ENCODE data around the gene DUSP14. TPM values are rescaled to one million over a fixed set of nuclear protein-coding genes. Genes with fewer than 3 reads are reported as not detected.

Gene DUSP14
- total RNA-seq, 8 experiments from 2014 or later = 7.6 to 42.6 (median 22.3) TPM

DNA sequence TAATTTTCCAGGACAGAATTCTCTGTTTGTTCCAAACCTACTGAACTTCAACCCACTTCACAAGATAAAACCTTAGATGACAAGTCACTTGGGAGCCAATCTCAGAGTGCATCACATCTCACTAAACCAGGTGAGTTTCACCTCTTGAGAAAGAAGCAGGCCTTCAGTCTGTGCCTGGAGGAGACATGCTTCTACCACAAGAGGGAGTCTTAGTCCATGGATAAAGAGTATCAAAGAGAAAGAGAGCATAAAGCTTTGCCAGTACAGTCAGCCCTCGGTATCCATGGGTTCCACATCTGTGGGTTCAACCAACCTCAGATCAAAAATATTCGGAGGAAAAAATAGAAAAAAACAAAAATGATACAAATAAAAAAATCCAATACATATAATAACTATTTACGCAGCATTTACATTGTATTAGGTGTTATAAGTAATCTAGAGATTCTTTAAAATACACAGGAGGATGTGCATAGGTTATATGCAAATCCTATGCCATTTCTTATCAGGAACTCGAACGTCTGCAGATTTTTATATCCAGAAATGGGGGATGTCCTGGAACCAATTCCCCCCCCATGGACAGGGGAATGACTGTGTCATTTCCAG, 37.7 kb downstream of the DUSP14 start:
- Histone ChIP-seq H3K4me1 (replicated peaks in 1 of 2) (no peaks in the 10 kb centered on the region), H3K27ac (no peak overlapping the region), H3K4me3 (no peak overlapping the region)
- ATAC-seq (replicated peaks in 6 of 8) = peak in 7 of 8 experiments; percentile 37 to 93 (median 79)
- in situ Hi-C loops (cut with MboI; ENCODE audit: low pct_unique_long_range_greater_than_20kb in 2 of 9, low sequenced_read_pairs in 9 of 9, unreplicated experiment in 9 of 9) = no loop called here
- 24 to 100% (median 65%) methylated on average over 1 to 5 of the region's 5 CpGs; no CpG with 5 or more reads in 1 of the 10 experiments for WGBS, 10 experiments

DNA sequence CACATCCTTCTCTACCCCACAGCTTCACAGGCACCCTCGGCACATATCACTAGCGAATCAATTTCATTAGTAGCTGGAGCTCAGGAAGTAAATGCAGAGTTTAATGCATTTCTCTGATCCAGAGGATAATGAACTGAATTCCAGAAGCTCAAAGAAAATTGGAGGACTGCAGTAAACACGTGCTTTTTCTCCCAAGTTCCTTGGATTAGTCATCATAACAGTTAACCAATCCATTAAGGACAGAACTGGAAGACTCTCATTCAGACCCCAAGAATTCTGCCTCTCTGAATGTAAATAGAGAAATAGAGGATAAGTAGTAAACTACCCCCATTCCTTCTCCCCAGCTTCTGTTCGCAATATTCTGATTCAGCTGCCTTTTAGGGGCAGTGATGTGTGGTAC, 40.7 kb downstream of the DUSP14 start:
- no peak for ATAC-seq (replicated peaks in 6 of 8)
- WGBS, 10 experiments = 17 to 97% (median 78%) methylated on average over 1 to 4 of the region's 4 CpGs; no CpG with 5 or more reads in 2 of the 10 experiments
- Histone ChIP-seq H3K4me1 (replicated peaks in 1 of 2) (no peaks in the 10 kb centered on the region), H3K27ac (no peak overlapping the region), H3K4me3 (no peak overlapping the region)
- in situ Hi-C loops (cut with MboI; ENCODE audit: low pct_unique_long_range_greater_than_20kb in 2 of 9, low sequenced_read_pairs in 9 of 9, unreplicated experiment in 9 of 9) = no loop called here

DNA sequence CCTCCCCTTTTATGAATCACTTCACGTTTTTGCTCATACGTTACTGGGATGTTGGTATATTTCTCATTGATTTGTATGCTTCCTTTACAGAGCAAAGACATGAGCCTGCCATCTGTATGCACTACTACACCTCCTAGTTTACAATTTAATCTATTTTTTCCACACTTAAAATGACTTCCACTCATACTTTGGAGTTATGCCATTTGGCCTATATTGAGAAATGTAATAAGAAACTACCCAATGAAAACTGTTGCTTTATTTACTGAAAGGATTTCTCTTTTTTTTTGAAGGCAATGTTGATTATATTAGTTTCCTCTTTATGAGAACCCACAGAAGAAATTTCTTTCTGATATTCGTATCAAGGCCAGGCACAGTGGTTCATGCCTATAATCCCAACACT, 43.1 kb downstream of the DUSP14 start:
- Histone ChIP-seq H3K4me1 (replicated peaks in 1 of 2) (no peaks in the 10 kb centered on the region), H3K27ac (no peak overlapping the region), H3K4me3 (no peak overlapping the region)
- WGBS, 10 experiments = 56 to 100% (median 85%) methylated on average over 1 to 3 of the region's 3 CpGs; no CpG with 5 or more reads in 2 of the 10 experiments
- in situ Hi-C loops (cut with MboI; ENCODE audit: low pct_unique_long_range_greater_than_20kb in 2 of 9, low sequenced_read_pairs in 9 of 9, unreplicated experiment in 9 of 9) = no loop called here
- ATAC-seq (replicated peaks in 6 of 8) = no peak

DNA sequence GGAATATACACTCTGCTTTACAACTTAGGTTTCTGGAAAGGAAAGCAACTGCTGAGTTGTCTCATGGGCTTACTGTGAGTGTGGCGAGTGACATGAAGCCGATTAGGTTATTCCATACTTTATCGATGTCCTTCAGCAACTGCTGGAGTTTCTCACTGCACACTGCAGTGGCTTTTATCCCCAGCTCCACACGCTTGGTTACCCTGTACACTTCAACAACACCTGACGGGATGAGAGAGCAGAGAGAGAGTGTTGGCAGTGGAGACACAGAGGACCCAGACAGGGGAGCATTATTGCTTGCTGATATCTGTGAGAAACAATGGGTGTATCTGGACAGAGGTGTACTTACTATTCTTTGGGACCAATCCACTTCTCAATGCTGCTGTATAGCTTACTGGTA, 46.2 kb downstream of the DUSP14 start:
- in situ Hi-C loops (cut with MboI; ENCODE audit: low pct_unique_long_range_greater_than_20kb in 2 of 9, low sequenced_read_pairs in 9 of 9, unreplicated experiment in 9 of 9) = no loop called here
- no peak for ATAC-seq (replicated peaks in 6 of 8)
- Histone ChIP-seq H3K4me1 (replicated peaks in 1 of 2) (no peaks in the 10 kb centered on the region), H3K4me3 (no peak overlapping the region), H3K27ac (no peak overlapping the region)
- 80 to 100% (median 98%) methylated on average over 1 to 4 of the region's 5 CpGs; no CpG with 5 or more reads in 4 of the 10 experiments for WGBS, 10 experiments

DNA sequence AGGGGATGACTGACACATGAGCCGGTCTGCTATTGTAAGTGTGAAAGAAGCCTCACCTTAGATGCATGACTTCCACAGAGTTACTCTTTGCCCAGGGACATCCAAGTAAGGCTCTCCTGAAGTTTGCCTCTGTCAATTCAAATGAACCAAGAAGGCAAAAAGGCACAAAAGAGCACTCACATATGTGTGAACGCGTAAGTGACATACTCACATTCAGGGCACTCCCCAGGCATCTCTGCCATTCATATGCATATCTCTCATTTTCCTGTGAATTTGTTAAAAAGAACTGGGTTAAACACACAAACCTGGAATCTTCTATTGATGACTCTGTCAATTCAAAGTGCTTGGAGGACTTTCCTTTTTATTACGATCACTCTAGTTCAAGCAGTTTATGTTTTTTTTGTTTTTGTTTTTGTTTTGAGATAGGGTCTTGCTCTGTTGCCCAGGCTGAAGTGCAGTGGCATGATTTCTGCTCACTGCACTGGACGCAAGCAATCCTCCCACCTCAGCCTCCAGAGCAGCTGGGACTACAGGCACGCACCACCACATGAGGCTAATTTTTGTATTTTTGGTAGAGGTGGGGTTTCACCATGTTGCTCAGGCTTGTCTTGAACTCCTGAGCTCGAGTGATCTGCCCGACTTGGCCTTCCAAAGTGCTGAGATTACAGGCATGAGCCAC, 49.4 kb downstream of the DUSP14 start:
- in situ Hi-C loops (cut with MboI; ENCODE audit: low pct_unique_long_range_greater_than_20kb in 2 of 9, low sequenced_read_pairs in 9 of 9, unreplicated experiment in 9 of 9) = no loop called here
- no peak for ATAC-seq (replicated peaks in 6 of 8)
- 76 to 100% (median 95%) methylated on average over 1 to 7 of the region's 8 CpGs; no CpG with 5 or more reads in 1 of the 10 experiments for WGBS, 10 experiments
- H3K4me1 ChIP-seq (replicated peaks in 1 of 2) = peaks cover 9 to 10% of the 10 kb centered on the region in 2 donors
- no peak overlapping the region for H3K4me3 ChIP-seq
- no peak overlapping the region for H3K27ac ChIP-seq

DNA sequence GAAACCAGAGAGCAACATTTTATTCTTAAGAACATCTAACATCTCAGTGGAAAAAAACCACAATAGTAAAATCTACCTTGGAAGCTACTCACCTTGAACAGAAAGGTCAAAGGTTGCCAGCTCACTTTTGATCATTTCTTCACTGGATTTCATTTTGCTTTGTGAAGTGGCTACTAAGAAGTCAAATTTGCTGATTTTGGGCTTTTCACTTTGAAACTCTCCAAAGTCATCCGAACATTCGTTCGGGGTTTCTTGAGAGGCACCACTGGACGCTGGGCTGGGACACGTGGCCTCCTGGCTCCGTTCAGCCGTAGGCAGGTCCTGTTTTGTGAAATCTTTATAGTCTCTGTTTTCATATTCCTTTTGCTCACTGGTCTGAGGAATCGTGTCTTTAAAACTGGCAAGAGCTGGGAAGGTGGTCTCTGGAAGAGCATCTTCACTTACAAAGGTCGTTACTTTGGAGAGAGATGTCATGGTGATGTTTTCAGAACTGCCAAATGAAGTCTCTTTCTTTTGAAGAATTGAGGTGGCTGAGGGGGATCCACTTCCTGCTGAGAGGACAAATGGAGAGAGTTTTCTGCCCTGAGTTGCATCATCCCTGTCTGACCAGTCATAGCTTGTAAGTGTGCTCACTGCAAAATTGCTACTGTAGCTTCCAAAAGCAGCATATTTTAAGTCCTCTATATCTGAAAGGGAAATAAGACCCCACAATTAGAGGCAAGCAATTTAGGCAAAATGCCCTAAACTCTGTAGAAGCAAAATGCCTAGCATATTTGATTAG, 52.4 kb downstream of the DUSP14 start:
- 20 to 100% (median 89%) methylated on average over 1 to 9 of the region's 9 CpGs for WGBS, 10 experiments
- in situ Hi-C loops (cut with MboI; ENCODE audit: low pct_unique_long_range_greater_than_20kb in 2 of 9, low sequenced_read_pairs in 9 of 9, unreplicated experiment in 9 of 9) = no loop called here
- peak in 5 of 8 experiments; percentile 49 to 95 (median 82) for ATAC-seq (replicated peaks in 6 of 8)
- no peak overlapping the region for H3K4me3 ChIP-seq
- peaks cover 9 to 10% of the 10 kb centered on the region in 2 donors for H3K4me1 ChIP-seq (replicated peaks in 1 of 2)
- peak overlapping the region; percentile 18 to 57 for H3K27ac ChIP-seq

DNA sequence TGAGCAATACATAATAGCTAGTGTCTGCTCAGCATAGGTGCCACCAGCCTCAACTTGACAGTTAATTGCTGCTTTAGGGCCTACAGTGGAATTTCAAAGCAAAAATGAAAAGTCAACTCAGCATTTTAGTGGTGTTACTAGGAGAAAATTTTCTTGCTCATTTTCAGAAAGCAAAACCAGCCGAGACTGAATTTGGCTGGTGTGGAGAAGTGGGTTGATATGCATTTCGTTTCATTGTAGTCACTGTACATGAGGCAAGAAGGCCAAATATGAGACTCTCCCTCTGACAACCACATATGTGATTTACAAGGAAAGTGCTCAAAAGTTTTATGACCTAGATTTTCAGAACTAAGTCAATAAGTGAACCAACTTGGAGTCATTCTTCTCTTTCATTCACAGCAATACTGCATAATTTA, 54.0 kb downstream of the DUSP14 start:
- in situ Hi-C loops (cut with MboI; ENCODE audit: low pct_unique_long_range_greater_than_20kb in 2 of 9, low sequenced_read_pairs in 9 of 9, unreplicated experiment in 9 of 9) = no loop called here
- 63 to 100% (median 100%) methylated on average over 1 to 2 of the region's 2 CpGs; no CpG with 5 or more reads in 1 of the 10 experiments for WGBS, 10 experiments

DNA sequence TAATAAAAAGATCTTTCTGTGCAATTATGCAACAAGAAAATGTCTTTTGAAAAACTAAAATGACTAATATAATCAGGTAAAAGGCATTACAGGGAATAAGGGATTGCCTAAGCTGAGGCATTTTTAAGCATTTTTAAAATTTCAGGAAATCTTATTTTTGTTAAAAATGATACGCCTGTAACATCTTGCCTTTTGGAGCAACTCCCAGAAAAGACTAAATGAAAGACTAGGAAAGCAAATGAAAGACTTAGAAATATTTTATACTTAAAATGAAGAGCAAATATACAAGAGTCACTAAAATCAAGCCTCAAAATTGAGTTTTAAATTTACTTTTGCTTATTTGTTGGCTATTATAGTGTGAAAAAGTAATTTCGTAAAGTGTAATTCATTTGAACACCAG, 55.8 kb downstream of the DUSP14 start:
- in situ Hi-C loops (cut with MboI; ENCODE audit: low pct_unique_long_range_greater_than_20kb in 2 of 9, low sequenced_read_pairs in 9 of 9, unreplicated experiment in 9 of 9) = no loop called here
- no peak overlapping the region for H3K27ac ChIP-seq
- 89 to 100% (median 94%) methylated on average over 1 to 2 of the region's 2 CpGs; no CpG with 5 or more reads in 1 of the 10 experiments for WGBS, 10 experiments
- H3K4me1 ChIP-seq (replicated peaks in 1 of 2) = peaks cover 10 to 11% of the 10 kb centered on the region in 2 donors
- H3K4me3 ChIP-seq = no peak overlapping the region
- ATAC-seq (replicated peaks in 6 of 8) = no peak

More for the DNA sequence above, 54.0 kb downstream of the DUSP14 start:
- Histone ChIP-seq H3K4me3 (no peak overlapping the region), H3K4me1 (replicated peaks in 1 of 2) (peaks cover 9 to 10% of the 10 kb centered on the region in 2 donors), H3K27ac (no peak overlapping the region)
- ATAC-seq (replicated peaks in 6 of 8) = no peak

DNA sequence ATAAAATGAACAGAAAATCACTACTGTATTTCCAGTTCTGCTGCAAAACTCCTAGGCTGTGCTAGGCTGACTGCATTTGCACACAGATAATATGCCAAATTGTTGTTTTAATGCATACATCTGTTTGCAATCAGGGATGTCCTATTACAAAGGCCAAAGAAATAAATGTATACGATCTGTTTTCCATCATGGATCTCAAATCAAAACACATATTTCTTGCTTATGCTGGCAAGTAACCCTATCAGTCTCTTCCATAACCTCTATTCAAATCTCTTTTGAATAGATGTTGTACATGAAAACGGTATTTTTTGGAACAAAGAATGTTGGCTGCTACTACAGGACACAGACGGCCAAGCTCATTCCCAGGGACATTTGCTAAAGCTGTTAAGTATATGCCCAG, 56.6 kb downstream of the DUSP14 start:
- Histone ChIP-seq H3K27ac (no peak overlapping the region), H3K4me3 (no peak overlapping the region), H3K4me1 (replicated peaks in 1 of 2) (peaks cover 11 to 16% of the 10 kb centered on the region in 2 donors)
- peak in 2 of 8 experiments; percentile 18 to 49 for ATAC-seq (replicated peaks in 6 of 8)
- WGBS, 10 experiments = 10 to 100% (median 81%) methylated on average over 1 to 3 of the region's 3 CpGs; no CpG with 5 or more reads in 1 of the 10 experiments
- in situ Hi-C loops (cut with MboI; ENCODE audit: low pct_unique_long_range_greater_than_20kb in 2 of 9, low sequenced_read_pairs in 9 of 9, unreplicated experiment in 9 of 9) = no loop called here

DNA sequence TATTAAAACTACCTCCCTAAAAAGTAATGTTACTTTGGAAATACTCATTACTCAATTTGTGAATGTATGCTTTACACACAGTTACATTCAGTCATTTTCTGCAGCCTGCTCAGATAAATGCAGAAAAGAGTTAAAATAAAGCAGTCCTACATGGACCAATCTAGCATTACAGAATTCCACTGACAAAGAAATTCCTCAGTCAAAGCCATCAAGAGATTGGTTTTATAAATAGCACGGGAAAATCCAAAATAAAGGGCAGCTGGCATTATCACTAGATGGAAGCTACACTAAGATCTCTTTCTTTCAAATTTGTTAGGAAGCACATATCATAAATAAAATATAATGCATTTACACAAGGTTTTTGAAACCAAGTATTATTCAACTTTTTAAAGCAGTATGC, 58.3 kb downstream of the DUSP14 start:
- WGBS, 10 experiments = 57 to 92% (median 84%) methylated on average over 1 of the region's 1 CpG; no CpG with 5 or more reads in 4 of the 10 experiments
- no peak overlapping the region for H3K27ac ChIP-seq
- peaks cover 2 to 7% of the 10 kb centered on the region in 2 donors for H3K4me1 ChIP-seq (replicated peaks in 1 of 2)
- no peak overlapping the region for H3K4me3 ChIP-seq
- in situ Hi-C loops (cut with MboI; ENCODE audit: low pct_unique_long_range_greater_than_20kb in 2 of 9, low sequenced_read_pairs in 9 of 9, unreplicated experiment in 9 of 9) = no loop called here
- no peak for ATAC-seq (replicated peaks in 6 of 8)

DNA sequence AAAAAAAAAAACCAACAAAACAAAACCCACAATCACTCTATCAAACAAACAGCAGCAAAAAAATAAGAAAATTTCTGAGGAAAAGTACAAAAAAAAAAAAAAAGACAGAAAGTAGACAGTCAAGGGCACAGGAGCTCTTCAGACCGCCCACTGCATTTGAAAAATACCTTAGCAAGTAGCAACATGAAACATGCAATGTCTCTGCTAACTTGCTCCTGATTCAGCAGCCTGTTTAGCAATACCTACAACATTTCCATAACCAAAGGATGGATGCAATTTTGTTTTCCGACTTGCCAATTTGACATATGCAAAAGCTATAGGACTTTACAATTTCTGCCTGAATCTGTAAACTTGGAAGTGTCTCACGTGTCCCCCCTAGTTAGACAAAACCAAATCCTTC, 62.1 kb downstream of the DUSP14 start:
- 33 to 100% (median 69%) methylated on average over 1 to 3 of the region's 3 CpGs for WGBS, 10 experiments
- peak in 1 of 8 experiments; percentile 41 for ATAC-seq (replicated peaks in 6 of 8)
- in situ Hi-C loops (cut with MboI; ENCODE audit: low pct_unique_long_range_greater_than_20kb in 2 of 9, low sequenced_read_pairs in 9 of 9, unreplicated experiment in 9 of 9) = no loop called here
- Histone ChIP-seq H3K27ac (no peak overlapping the region), H3K4me1 (replicated peaks in 1 of 2) (peaks cover 2 to 7% of the 10 kb centered on the region in 2 donors), H3K4me3 (no peak overlapping the region)

DNA sequence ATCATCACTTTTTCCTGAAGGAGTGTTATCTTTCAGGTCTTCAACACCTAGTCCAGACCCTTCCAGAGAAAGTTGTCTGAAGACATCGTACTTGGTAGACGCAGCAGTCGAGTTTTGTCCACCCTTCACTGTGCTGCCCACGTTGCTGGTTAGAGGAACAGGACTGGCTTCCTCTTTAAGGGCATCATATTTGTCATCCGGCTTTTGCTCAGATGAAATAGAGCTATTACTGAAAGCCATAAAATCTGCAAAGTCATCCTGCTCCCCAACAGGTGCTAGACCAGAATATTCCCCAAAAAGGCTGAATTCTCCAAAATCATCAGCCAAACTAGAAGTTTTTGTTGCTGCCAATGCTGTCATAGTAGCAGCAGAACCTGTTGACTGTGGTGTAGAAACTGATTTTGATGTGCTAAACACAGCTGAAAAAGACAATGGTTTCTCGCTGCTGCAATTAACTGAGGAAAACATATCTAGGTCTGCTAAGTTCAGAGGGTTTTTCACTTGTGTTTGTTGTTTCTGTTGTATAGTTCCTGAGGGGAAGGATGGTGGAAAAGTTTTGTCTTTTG, 63.8 kb downstream of the DUSP14 start:
- no peak overlapping the region for H3K27ac ChIP-seq
- H3K4me1 ChIP-seq (replicated peaks in 1 of 2) = peaks cover 2 to 7% of the 10 kb centered on the region in 2 donors
- no peak for ATAC-seq (replicated peaks in 6 of 8)
- in situ Hi-C loops (cut with MboI; ENCODE audit: low pct_unique_long_range_greater_than_20kb in 2 of 9, low sequenced_read_pairs in 9 of 9, unreplicated experiment in 9 of 9) = no loop called here
- WGBS, 10 experiments = 67 to 100% (median 97%) methylated on average over 1 to 6 of the region's 6 CpGs; no CpG with 5 or more reads in 2 of the 10 experiments
- H3K4me3 ChIP-seq = no peak overlapping the region

DNA sequence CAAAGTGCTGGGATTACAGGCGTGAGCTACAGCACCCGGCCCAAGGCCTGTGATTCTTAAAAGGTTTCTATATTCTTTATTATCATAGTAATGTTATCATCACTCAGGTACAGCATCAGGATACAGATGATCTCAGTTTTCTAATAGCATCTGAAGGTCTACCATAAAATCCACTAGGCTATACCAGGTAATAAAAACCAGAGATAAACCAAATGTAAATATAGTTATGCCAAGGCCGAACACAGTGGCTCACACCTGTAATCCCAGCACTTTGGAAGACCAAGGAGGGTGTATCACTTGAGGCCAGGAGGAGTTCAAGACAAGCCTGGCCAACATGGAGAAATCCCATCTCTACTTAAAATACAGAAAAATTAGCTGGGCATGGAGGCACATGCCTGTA, 65.7 kb downstream of the DUSP14 start:
- ATAC-seq (replicated peaks in 6 of 8) = no peak
- H3K27ac ChIP-seq = no peak overlapping the region
- peaks cover 2 to 7% of the 10 kb centered on the region in 2 donors for H3K4me1 ChIP-seq (replicated peaks in 1 of 2)
- in situ Hi-C loops (cut with MboI; ENCODE audit: low pct_unique_long_range_greater_than_20kb in 2 of 9, low sequenced_read_pairs in 9 of 9, unreplicated experiment in 9 of 9) = no loop called here
- no peak overlapping the region for H3K4me3 ChIP-seq
- WGBS, 10 experiments = 86 to 100% (median 92%) methylated on average over 1 to 3 of the region's 3 CpGs; no CpG with 5 or more reads in 5 of the 10 experiments

Data from motor neuron (in vitro differentiated cells).